Brain microvascular endothelial cell (primary cell): ENCODE measurements around the gene PDE10A.

ENCODE experiments used
- DNase-seq: peaks from one replicate; pipeline ENCODE4 v3.0.0-alpha.2; 2020
- H3K27ac ChIP-seq: fragments of 250-450 bp; sonication (Bioruptor Pico); 2 replicates; pipeline ENCODE4 v1.5.1; 2020; ENCODE audit warnings: mild to moderate bottlenecking, moderate library complexity
- H3K27me3 ChIP-seq: fragments of 250-450 bp; sonication (Bioruptor Pico); replicated peaks from 2 replicates; pipeline ENCODE4 v1.5.1; 2020; ENCODE audit warnings: mild to moderate bottlenecking
- H3K36me3 ChIP-seq: fragments of 250-450 bp; sonication (Bioruptor Pico); replicated peaks from 2 replicates; pipeline ENCODE4 v1.5.1; 2020; ENCODE audit warnings: mild to moderate bottlenecking
- H3K4me3 ChIP-seq: 2 replicates; pipeline ENCODE4 v1.5.1; 2011; ENCODE audit warnings: low read depth, mild to moderate bottlenecking, control low read depth, low read length, moderate library complexity
- CTCF ChIP-seq: IDR thresholded peaks from 2 replicates; pipeline ENCODE4 v1.5.1; 2011; ENCODE audit warnings: low read depth, mild to moderate bottlenecking, moderate library complexity, low read length, control low read depth, inconsistent platforms; ENCODE audit errors: missing control alignments
- in situ Hi-C: cut with HindIII; loops from 2 replicates; pipeline ENCODE4 v1.10.0; 2017; ENCODE audit warnings: low sequenced_read_pairs, low pct_ligation_motif_present

The PDE10A gene

GRCh38 chr6:165389534-165389933 is 273.5 kb downstream of the PDE10A start:
- no peak overlapping the region for H3K4me3 ChIP-seq
- in situ Hi-C loops, result no loop called here
- DNase-seq, result no peak
- TF ChIP-seq CTCF, result no peak
- no peak overlapping the region for H3K27ac ChIP-seq
- H3K36me3 ChIP-seq, result no peaks in the 10 kb centered on the region
- H3K27me3 ChIP-seq, result no peaks in the 10 kb centered on the region

- H3K4me3 ChIP-seq, result no peak overlapping the region
- no peak for DNase-seq
- no peak overlapping the region for H3K27ac ChIP-seq
- no peak for TF ChIP-seq CTCF
- in situ Hi-C loops, result no loop called here
- H3K27me3 ChIP-seq, result no peaks in the 10 kb centered on the region
- H3K36me3 ChIP-seq, result no peaks in the 10 kb centered on the region
Measured at GRCh38 chr6:165383323-165383722, 279.7 kb downstream of the PDE10A start.

- Histone ChIP-seq H3K4me3 (no peak overlapping the region), H3K36me3 (no peaks in the 10 kb centered on the region), H3K27ac (no peak overlapping the region), H3K27me3 (no peaks in the 10 kb centered on the region)
- in situ Hi-C loops, result no loop called here
- DNase-seq, result no peak
- no peak for TF ChIP-seq CTCF
Measured at GRCh38 chr6:165376100-165376499, 286.9 kb downstream of the PDE10A start.

- no peaks in the 10 kb centered on the region for H3K36me3 ChIP-seq
- no peak overlapping the region for H3K27ac ChIP-seq
- no peak overlapping the region for H3K4me3 ChIP-seq
- in situ Hi-C loops, result no loop called here
- DNase-seq, result no peak
- H3K27me3 ChIP-seq, result no peaks in the 10 kb centered on the region
- TF ChIP-seq CTCF, result no peak
Measured at GRCh38 chr6:165365371-165365770, 297.7 kb downstream of the PDE10A start.

- H3K36me3 ChIP-seq, result no peaks in the 10 kb centered on the region
- no peak for DNase-seq
- in situ Hi-C loops, result no loop called here
- no peak for TF ChIP-seq CTCF
- H3K27ac ChIP-seq, result no peak overlapping the region
- no peaks in the 10 kb centered on the region for H3K27me3 ChIP-seq
- H3K4me3 ChIP-seq, result no peak overlapping the region
Measured at GRCh38 chr6:165345700-165346099, 317.3 kb downstream of the PDE10A start.

GRCh38 chr6:165340532-165340931 is 322.5 kb downstream of the PDE10A start:
- DNase-seq, result no peak
- Histone ChIP-seq H3K27ac (no peak overlapping the region), H3K36me3 (no peaks in the 10 kb centered on the region), H3K4me3 (no peak overlapping the region), H3K27me3 (no peaks in the 10 kb centered on the region)
- in situ Hi-C loops, result no loop called here
- TF ChIP-seq CTCF, result no peak
